Osteocyte (in vitro differentiated cells): ENCODE data around the gene NFAT5. TPM values are rescaled to one million over a fixed set of nuclear protein-coding genes. Genes with fewer than 3 reads are reported as not detected.

Source experiments
- DNase-seq: peaks from one replicate; pipeline ENCODE4 v3.0.0; 2021; ENCODE audit warnings: mixed read lengths; ENCODE audit not compliant: unreplicated experiment; ENCODE audit errors: extremely low spot score
- H3K27ac Mint-ChIP-seq: one replicate; pipeline ENCODE4 v1.8.0; 2021; ENCODE audit warnings: mild to moderate bottlenecking, mixed read lengths; ENCODE audit not compliant: unreplicated experiment
- H3K27me3 Mint-ChIP-seq: one replicate; pipeline ENCODE4 v1.8.0; 2021; ENCODE audit warnings: mixed read lengths; ENCODE audit not compliant: unreplicated experiment
- H3K36me3 Mint-ChIP-seq: one replicate; pipeline ENCODE4 v1.8.0; 2021; ENCODE audit warnings: mixed read lengths; ENCODE audit not compliant: unreplicated experiment
- H3K4me1 Mint-ChIP-seq: one replicate; pipeline ENCODE4 v1.8.0; 2021; ENCODE audit warnings: mixed read lengths; ENCODE audit not compliant: unreplicated experiment
- H3K4me3 Mint-ChIP-seq: one replicate; pipeline ENCODE4 v1.8.0; 2021; ENCODE audit warnings: mild to moderate bottlenecking, moderate library complexity, mixed read lengths; ENCODE audit not compliant: unreplicated experiment
- H3K9me3 Mint-ChIP-seq: one replicate; pipeline ENCODE4 v1.8.0; 2021; ENCODE audit warnings: mixed read lengths; ENCODE audit not compliant: unreplicated experiment
- total RNA-seq: library from RNA; stranded (reverse); gene quantifications from 2 replicates; pipeline ENCODE4 v1.2.1, GENCODE V29; 2021
- TF ChIP-seq, protein P1 (sequence below): fragments of 200-600 bp; sonication (generic); IDR thresholded peaks from 2 replicates; pipeline ENCODE4 v1.5.0; 2021; ENCODE audit warnings: antibody characterized with exemption, mild to moderate bottlenecking, moderate library complexity

Gene NFAT5
- total RNA-seq, 1 donor from 2014 or later, result 55.0 TPM

GRCh38 chr16:69599731-69600130, 34.0 kb downstream of the NFAT5 start:
- TF ChIP-seq, protein P1, sequence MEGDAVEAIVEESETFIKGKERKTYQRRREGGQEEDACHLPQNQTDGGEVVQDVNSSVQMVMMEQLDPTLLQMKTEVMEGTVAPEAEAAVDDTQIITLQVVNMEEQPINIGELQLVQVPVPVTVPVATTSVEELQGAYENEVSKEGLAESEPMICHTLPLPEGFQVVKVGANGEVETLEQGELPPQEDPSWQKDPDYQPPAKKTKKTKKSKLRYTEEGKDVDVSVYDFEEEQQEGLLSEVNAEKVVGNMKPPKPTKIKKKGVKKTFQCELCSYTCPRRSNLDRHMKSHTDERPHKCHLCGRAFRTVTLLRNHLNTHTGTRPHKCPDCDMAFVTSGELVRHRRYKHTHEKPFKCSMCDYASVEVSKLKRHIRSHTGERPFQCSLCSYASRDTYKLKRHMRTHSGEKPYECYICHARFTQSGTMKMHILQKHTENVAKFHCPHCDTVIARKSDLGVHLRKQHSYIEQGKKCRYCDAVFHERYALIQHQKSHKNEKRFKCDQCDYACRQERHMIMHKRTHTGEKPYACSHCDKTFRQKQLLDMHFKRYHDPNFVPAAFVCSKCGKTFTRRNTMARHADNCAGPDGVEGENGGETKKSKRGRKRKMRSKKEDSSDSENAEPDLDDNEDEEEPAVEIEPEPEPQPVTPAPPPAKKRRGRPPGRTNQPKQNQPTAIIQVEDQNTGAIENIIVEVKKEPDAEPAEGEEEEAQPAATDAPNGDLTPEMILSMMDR, result no peak
- H3K4me1 Mint-ChIP-seq, result peaks cover 12% of the 10 kb centered on the region
- H3K27me3 Mint-ChIP-seq, result no peaks in the 10 kb centered on the region
- no peak for DNase-seq
- H3K36me3 Mint-ChIP-seq, result no peaks in the 10 kb centered on the region
- peak overlapping the region; percentile 20 for H3K27ac Mint-ChIP-seq
- H3K9me3 Mint-ChIP-seq, result no peaks in the 10 kb centered on the region
- H3K4me3 Mint-ChIP-seq, result no peak overlapping the region

DNA sequence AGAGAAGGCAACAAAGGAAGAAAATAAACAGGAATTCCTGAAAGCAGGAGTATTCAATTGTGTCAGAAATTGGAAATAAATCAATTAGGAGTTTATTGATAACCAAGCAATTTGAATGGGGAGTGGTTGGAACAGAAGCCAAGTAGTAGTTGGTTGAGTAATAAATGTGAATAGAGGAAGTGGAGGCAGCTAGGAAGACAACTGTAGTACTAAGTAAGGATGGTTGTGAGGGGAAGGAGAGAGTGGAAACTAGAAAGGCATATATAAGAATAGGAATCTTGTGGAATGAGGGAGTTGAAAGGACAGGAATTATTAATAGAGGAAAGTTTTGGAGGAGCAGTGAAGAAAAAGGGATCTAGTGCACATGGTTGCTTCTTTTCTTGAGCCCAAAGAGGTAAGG, 34.4 kb downstream of the NFAT5 start:
- TF ChIP-seq, protein P1, result no peak
- Mint-ChIP-seq H3K4me3 (no peak overlapping the region), H3K9me3 (no peaks in the 10 kb centered on the region)

GRCh38 chr16:69601250-69601649, 35.5 kb downstream of the NFAT5 start:
- Mint-ChIP-seq H3K4me1 (peaks cover 4% of the 10 kb centered on the region), H3K27me3 (no peaks in the 10 kb centered on the region), H3K36me3 (no peaks in the 10 kb centered on the region), H3K9me3 (no peaks in the 10 kb centered on the region), H3K27ac (no peak overlapping the region), H3K4me3 (no peak overlapping the region)
- no peak for DNase-seq
- TF ChIP-seq, protein P1, result no peak

More for the DNA sequence above, 34.4 kb downstream of the NFAT5 start:
- H3K27ac Mint-ChIP-seq, result peak overlapping the region; percentile 20
- H3K4me1 Mint-ChIP-seq, result peaks cover 12% of the 10 kb centered on the region
- no peaks in the 10 kb centered on the region for H3K36me3 Mint-ChIP-seq
- no peak for DNase-seq
- H3K27me3 Mint-ChIP-seq, result no peaks in the 10 kb centered on the region

- TF ChIP-seq, protein P1, result no peak
- Mint-ChIP-seq H3K27ac (no peak overlapping the region), H3K4me1 (peaks cover 39% of the 10 kb centered on the region), H3K9me3 (no peaks in the 10 kb centered on the region), H3K4me3 (no peak overlapping the region), H3K36me3 (peaks cover 9% of the 10 kb centered on the region), H3K27me3 (no peaks in the 10 kb centered on the region)
- no peak for DNase-seq
These were observed 41.2 kb downstream of the NFAT5 start for GRCh38 chr16:69606985-69607384.

- no peak for DNase-seq
- no peaks in the 10 kb centered on the region for H3K9me3 Mint-ChIP-seq
- H3K36me3 Mint-ChIP-seq, result peaks cover 9% of the 10 kb centered on the region
- peak overlapping the region; percentile 66 for H3K27ac Mint-ChIP-seq
- H3K27me3 Mint-ChIP-seq, result no peaks in the 10 kb centered on the region
- TF ChIP-seq, protein P1, result no peak
- peaks cover 45% of the 10 kb centered on the region for H3K4me1 Mint-ChIP-seq
- H3K4me3 Mint-ChIP-seq, result no peak overlapping the region
These were observed 41.9 kb downstream of the NFAT5 start for GRCh38 chr16:69607674-69608073.
